HG03039 (cell line): ENCODE measurements around the gene NDUFS7.
"Not testable (repeated sequence)": the region's sequence is repeated elsewhere in the genome, so short reads cannot be mapped to it uniquely, and the experiment has no call there.

ENCODE experiments used
- ATAC-seq: cut with Tn5 transposase; IDR thresholded peaks from one replicate; pipeline ENCODE4 v1.9.1; 2021; ENCODE audit warnings: mild to moderate bottlenecking, moderate library complexity; ENCODE audit not compliant: unreplicated experiment

The NDUFS7 gene

DNA sequence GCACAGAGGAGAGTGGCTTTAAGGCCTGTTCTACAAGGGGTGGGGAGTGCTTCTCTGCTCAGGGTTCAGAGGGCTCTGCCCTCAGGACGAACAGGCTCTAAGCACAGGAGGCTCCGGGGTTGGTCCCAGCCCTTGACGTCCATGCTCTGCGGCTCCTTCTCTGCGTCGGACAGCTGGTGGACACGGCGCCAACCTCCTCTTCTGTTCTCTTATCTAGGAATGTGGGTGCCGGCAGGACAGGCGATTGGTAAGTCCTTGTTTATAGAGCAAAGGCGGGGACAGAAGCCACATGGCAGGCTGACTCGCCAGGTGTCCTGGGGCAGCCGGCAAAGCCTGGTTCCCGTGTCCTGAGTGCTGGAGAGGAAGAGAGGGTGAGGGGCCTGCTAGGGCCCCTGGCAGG, 46.0 kb downstream of the NDUFS7 start:
- no peak for ATAC-seq

DNA sequence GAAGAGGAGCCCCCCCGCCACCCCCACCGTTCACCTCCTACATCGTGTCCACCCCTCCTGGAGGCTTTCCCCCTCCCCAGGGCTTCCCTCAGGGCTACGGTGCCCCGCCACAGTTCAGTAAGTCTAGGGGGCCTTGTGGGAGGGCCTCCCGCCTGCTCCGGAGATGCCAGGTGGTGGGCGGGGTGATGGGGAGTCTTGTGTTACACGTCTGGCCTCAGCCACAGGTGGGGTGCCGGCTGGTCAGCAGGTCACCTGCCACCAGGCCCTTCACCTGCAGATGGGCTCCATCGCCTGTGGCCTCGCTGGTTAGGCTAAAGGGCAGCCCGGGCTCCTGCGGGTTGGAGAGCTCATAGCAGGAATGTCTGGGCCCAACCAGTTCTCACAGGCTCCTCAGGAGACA, 46.5 kb downstream of the NDUFS7 start:
- ATAC-seq: no peak

DNA sequence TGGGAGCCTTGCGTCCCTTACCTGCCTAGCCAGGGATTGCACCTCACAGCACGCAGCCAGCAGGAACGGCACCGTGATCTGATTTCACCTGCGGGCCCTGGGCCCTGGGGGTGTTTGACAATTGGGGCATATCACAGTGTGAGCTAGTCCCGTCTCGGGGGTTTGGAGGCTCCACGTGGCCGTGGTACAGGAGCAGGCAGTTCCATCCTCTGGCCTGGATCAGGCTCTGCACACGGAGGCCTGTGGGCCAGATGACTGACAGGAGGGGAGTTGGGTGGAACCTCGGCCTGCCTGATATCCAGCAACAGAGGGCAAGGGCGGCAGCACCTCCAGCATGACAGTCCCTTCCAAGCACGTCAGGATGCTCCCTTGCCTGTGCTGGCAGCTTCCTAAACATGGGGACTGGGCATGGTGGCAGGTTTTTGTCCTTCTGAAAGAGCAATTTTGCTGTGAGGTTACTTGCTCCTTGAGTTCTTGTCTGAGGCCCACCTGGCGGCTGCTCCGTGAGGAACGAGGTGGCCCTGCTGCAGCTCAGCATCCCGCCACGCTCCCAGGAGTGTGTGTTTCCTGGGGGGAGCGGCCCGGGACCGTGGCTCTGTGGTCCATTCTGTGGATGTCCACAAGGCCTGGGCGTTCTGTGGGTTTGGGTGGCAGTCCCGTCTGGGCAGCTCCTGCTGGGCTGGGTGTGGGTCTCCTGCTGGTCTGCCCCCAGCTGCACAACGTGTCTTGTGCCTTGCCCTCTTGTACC, 48.2 kb downstream of the NDUFS7 start:
- ATAC-seq: no peak

DNA sequence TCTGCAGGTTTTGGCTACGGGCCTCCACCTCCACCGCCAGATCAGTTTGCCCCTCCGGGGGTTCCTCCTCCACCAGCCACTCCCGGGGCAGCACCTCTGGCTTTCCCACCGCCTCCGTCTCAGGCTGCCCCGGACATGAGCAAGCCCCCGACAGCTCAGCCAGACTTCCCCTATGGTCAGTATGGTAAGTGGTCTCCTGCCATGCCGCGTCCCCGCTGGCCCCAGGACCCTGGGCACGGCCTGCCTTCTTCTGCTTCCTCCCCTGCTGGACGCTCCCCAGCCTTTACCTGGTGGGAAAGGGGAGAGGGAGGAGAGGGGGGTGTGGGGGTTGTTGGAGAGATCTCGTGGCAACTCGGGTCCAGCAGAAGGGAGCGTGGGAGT, 48.8 kb downstream of the NDUFS7 start:
- ATAC-seq: no peak

DNA sequence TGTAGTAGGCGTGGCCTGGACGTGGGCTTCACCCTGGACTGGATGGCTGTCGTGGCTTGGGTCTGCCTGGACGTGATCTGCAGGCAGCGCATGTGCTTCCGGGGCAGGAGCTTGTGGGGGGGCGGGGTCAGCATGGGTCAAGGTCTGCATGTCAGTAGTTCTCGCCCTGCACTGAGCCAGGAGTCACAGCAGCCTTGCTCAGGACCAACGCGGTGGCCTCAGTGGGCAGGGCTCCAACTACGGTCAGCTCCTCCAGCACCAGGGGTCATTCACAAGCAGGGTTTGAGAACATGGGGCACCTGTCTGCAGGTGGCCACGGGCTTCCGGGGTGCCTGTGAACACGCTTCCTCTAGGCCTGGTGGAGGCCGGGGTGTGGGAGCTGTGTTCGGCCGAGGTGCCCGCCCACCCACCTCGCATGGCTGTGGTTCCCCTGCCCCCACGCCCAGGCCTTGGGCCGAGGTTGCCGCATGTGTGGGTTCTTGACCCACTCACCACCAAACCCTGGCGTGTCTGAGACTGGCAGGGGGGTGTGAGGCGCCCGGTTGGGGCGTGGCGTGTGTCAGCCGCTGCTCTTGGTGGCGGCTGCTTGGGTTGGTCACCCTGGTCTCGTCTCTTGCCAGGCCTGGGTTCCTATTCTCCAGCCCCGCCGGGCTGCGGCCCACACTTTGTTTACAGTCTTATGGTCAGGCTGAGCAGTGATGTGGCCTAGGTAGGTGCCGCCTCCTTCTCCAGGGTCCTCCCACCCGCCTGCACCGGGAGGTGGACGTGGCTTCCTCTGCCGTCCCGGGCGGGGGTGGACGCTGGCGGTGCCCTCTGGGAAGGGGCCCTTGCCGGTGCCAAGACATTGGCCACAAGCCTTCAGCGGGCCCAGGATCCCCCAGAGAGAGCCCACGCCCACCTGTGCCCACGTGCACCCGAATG, 49.7 kb downstream of the NDUFS7 start:
- no peak for ATAC-seq

DNA sequence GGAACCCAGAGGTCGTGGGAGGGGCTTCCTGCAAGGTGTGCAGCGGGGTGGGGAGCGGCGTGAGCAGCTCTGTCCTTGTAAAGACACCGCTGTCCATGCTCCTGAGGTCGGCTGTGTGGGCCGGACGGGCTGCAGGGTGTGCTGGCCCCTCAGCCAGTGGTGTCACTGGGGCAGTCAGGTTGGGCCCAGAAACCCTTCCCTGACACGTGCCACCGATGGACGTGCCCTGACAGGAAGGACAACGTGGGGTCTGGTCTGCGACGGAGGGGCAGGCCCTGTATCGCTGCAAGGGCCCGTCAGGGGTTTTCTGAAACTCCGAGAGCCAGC, 50.3 kb downstream of the NDUFS7 start:
- no peak for ATAC-seq

DNA sequence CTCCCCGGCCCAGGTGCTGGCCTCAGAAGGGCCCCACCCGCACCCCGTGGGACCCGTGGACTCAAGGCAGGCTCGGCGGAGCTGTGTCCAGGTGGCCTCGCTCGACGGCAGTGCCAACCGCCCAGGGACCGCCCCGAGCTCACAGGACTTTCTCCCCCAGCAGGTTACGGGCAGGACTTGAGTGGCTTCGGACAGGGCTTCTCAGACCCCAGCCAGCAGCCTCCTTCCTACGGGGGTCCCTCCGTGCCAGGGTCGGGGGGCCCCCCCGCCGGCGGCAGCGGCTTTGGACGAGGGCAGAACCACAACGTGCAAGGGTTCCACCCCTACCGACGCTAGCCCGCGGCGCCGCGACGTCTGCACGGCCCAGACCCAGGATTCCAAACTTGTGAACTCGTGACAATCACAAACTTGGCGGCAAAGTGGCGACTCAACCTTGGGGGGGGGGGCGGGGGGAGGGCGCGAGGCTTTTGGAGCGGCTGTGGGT, 50.9 kb downstream of the NDUFS7 start:
- no peak for ATAC-seq

DNA sequence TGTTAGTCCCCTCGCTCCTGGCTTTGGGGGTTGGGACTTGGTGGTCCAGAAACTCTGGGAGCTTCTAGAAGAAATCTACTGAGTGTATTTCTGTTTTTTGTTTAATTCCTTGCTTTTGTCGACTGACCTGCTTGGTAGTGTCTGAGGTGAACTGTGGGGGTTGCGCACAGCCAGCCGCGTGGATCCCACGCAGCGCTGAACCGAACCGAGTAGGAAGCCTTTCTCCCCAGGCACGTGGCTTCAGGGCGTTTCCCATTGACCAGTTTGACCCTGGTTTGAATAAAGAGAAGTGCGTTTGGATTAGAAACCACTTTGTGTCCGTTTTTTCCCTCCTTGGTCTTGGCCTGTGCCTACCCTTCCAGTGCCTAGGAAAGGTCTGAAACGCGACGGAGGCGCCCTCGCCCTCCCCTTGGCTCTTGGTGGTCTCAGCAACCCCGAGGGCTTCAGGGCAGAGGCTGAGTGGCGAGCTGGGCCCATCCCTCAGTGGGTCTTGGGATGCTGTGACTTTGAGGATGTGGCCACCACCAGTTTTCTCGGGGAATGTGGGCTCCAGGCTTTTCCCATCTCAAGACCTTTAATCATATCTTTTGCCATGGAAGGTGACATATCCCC, 51.8 kb downstream of the NDUFS7 start:
- no peak for ATAC-seq

DNA sequence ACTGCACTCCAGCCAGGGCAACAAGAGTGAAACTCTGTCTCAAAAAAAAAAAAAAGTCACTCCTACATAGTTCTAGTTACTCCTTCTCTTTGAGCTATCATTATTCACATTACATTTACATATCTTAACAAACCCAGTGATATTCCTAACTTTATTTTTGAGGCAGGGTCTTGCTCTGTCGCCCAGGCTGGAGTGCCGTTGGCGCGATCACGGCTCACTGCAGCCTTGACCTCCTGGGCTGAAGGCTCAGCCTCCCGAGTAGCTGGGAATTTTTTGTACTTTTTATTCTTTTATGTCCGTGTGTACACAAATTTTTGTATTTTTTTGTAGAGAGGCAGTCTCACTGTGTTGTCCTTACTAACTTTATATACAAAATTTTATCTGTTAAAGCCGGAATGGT, 53.9 kb downstream of the NDUFS7 start:
- no peak for ATAC-seq

DNA sequence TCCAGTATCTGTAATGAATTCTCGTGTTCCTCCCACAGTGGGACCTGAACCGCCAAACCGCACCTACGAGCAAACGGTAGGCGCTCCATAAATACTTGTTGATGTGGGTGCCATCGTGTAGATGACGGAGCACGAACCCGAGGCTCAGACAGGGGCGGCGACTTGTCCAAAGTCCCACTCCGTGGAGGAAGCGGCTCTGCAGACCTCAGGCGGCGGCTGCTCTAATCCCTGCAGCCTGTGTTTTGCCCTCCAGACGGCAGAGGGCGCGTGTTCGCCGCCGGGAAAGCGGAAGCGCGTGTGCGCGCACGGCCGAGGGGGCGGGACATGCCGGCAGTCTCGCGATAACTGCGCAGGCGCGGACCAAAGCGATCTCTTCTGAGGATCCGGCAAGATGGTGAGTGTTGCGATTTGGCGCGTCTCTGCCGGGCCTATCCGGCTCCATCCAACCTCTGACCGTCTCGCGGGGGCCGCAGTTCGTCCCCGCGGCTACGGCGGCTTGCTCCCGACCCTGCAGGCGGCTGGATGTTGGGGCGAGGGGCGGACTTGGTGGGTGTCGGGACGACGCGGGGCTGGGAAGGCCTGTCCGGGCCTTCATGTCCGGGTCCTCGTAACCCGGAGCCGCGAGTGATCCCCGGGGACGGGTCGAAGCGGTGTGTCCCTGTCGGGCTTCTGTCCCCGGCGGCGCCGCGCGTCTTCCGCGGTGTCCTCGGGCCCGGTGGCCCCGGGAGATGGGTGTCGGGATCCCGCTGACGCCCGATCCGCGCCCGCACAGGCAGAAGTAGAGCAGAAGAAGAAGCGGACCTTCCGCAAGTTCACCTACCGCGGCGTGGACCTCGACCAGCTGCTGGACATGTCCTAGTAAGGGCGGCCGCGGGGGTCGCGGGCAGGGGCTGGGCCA, 54.6 kb downstream of the NDUFS7 start, which contains the start of gene RPS15:
RPS15 (plus strand) TSS at position 362 of the 898 bp plus-strand sequence; CDS start at position 392, 30 bp downstream.
- peak; percentile 71 for ATAC-seq

DNA sequence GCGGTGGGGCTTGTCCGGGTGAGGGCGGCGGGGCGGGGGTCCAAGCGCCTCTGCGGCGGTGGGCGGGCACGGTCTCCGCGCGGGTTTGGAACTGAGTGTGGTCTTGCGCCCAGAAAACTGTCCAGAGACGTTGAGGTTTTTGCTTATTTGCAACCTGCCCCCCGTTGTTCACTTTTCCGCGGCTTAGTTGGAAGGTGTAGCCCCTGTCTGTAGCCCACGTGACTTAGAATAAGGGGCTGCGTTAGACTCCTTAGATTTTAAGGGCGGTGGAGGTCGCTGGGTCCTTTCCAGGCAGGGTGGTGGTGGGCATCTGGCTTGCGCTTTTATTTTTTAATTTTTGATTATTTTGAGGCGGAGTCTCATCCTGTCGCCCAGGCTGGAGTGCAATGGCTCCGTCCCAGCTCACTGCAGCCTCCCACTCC, 55.2 kb downstream of the NDUFS7 start:
- ATAC-seq: peak; percentile 2

DNA sequence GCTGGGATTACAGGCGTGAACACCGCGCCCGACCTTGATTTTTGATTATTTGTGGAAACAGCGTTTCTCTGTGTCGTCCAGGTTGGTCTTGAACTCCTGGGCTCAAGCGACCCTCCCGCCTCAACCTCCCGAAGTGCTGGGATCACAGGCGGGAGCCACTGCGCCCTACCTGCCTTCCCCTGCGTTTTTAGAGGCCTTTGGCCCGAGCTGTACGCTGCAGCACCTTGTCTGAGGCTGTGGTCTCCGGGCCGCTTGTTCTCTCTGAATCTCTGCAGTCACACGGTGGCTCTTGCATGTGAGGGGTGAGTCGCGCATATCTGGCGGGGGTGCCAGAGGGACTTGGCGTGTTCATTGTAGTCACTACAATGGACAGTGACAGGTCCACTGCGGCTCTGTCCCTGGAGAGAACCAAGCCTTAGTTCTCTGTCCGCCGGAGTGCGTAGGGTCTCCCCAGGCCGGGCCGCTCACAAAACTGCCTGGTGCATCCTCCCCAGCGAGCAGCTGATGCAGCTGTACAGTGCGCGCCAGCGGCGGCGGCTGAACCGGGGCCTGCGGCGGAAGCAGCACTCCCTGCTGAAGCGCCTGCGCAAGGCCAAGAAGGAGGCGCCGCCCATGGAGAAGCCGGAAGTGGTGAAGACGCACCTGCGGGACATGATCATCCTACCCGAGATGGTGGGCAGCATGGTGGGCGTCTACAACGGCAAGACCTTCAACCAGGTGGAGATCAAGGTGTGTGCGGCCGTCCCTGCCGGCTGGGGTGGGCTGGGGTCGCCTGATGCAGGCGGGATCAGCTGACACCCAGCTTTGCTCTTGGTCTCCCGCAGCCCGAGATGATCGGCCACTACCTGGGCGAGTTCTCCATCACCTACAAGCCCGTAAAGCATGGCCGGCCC, 56.1 kb downstream of the NDUFS7 start:
- ATAC-seq: not testable (repeated sequence)

DNA sequence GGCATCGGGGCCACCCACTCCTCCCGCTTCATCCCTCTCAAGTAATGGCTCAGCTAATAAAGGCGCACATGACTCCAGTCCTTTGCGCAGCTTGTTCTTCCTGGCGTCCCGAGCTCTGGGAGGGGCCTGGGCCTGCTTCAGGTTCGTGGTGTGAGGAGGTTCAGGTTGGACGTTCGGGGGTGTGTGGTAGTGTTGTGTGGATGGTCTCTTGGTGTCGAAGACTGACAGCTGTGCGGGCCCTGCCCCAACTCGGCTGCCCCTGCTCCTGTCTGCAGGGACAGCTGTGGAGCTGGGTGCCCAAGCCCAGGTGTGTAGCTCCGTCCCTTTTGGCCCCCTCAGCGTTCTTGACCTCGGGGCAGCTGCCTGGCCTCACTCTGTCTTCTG, 56.7 kb downstream of the NDUFS7 start:
- no peak for ATAC-seq

DNA sequence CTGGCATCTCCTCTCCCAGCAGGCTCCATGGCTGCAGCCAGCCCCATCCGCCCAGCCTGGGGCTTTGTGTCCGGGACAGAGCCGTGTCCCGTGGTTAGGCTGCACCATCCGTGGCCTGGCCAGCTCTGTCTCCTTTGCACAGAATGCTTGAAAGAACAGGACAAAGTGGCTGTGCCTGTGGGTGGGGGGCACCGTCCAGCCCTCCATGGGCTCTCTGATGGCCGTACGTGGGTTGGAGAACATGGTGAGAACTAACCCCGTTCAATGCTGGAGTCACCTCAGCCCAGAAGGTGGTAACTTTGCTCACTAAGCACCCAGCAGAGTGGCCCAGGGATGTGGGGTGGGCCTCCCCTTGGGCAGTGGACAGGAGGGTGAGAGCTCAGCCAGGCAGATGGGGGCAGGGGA, 57.3 kb downstream of the NDUFS7 start:
- no peak for ATAC-seq

DNA sequence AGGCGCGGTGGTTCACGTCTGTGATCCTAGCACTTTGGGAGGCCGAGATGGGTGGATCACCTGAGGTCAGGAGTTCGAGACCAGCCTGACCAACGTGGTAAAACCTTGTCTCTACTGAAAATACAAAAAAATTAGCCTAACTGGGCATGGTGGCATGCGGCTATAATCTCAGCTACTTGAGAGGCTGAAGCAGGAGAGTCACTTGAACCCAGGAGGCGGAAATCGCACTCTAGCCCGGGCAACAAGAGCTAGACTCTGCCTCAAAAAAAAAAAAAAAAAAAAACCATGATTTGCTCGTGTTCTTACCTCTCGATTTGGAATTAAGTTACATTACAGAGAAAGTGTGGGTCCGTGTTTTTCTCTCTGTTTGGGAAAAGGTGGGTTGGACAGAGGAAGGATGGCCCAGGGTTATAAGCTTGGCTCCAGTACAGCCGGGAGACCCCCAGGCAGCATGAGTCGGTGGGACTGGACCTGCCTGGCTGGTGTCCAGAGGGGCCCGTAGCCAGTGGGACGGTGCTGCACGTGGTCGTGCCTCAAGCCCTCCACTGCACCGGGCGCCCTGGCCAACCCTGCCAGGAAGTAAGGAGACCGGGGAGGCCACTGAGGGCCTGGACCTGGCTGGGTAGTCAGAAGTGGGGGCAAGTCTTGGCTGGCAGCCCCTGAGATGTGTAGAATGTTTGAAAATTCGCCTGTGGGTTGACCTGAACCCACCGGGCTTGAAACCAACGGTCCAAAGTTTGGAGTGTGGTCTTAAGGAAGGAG, 58.2 kb downstream of the NDUFS7 start:
- ATAC-seq: no peak
